K562 (cell line): ENCODE results near the gene ATP9A. TPM values are rescaled to one million over a fixed set of nuclear protein-coding genes. Genes with fewer than 3 reads are reported as not detected.

Experiments used
- ARNT ChIP-seq, 2 experiments: fragments of 450-650 bp; IDR thresholded peaks; 2 replicates each; pipeline ENCODE4 v1.6.1; 2016; ENCODE audit warnings: mild to moderate bottlenecking in 1 of 2
- CREBBP ChIP-seq: IDR thresholded peaks from one replicate; pipeline ENCODE4 v1.6.1; 2012; ENCODE audit warnings: low read depth, mild to moderate bottlenecking, control low read depth, inconsistent platforms, low read length
- E2F6 ChIP-seq, 2 experiments: IDR thresholded peaks; 2 replicates each; pipeline ENCODE4 v1.6.1; 2011; ENCODE audit warnings: borderline replicate concordance in 1 of 2, control low read depth in 1 of 2, low read depth in 1 of 2, low read length in 1 of 2, mild to moderate bottlenecking in 1 of 2, mixed read lengths in 1 of 2, moderate library complexity in 1 of 2; ENCODE audit not compliant: insufficient read depth in 1 of 2, insufficient read length in 1 of 2, poor library complexity in 1 of 2, severe bottlenecking in 1 of 2; ENCODE audit errors: extremely low read depth in 1 of 2
- GATA2 ChIP-seq: sonication (generic); formaldehyde crosslinking; IDR thresholded peaks from 2 replicates; pipeline ENCODE4 v1.4.0; 2020; ENCODE audit warnings: mild to moderate bottlenecking, missing genetic modification reagents
- HES1 ChIP-seq: fragments of 450-650 bp; IDR thresholded peaks from 2 replicates; pipeline ENCODE4 v1.6.1; 2016; ENCODE audit warnings: low read depth, mild to moderate bottlenecking, moderate library complexity
- KLF10 ChIP-seq: fragments of 250-450 bp; sonication (Bioruptor Pico); IDR thresholded peaks from 2 replicates; pipeline ENCODE4 v1.6.1; 2021; ENCODE audit warnings: matching md5 sums
- NFATC3 ChIP-seq: fragments of 450-650 bp; IDR thresholded peaks from 2 replicates; pipeline ENCODE4 v1.6.1; 2017; ENCODE audit warnings: mild to moderate bottlenecking
- PHB ChIP-seq: fragments of 250-450 bp; sonication (Bioruptor Pico); IDR thresholded peaks from 2 replicates; pipeline ENCODE4 v1.5.0; 2021
- PHF20 ChIP-seq: fragments of 450-650 bp; IDR thresholded peaks from 2 replicates; pipeline ENCODE4 v1.6.1; 2018; ENCODE audit not compliant: partially characterized antibody
- SAFB2 ChIP-seq: fragments of 200-400 bp; formaldehyde crosslinking; IDR thresholded peaks from 2 replicates; pipeline ENCODE4 v1.6.1; 2018; ENCODE audit warnings: borderline replicate concordance, low read length, low read depth, moderate library complexity; ENCODE audit not compliant: severe bottlenecking
- SIX5 ChIP-seq, 2 experiments: IDR thresholded peaks; 2 replicates each; pipeline ENCODE4 v1.6.1; 2011; ENCODE audit warnings: low read length in 2 of 2, borderline replicate concordance in 1 of 2, low read depth in 1 of 2, mild to moderate bottlenecking in 1 of 2, moderate library complexity in 1 of 2; ENCODE audit not compliant: insufficient read depth in 1 of 2
- SREBF2 ChIP-seq: sonication (generic); formaldehyde crosslinking; IDR thresholded peaks from 2 replicates; pipeline ENCODE4 v1.4.0; 2020; ENCODE audit warnings: mild to moderate bottlenecking, missing genetic modification reagents
- YY1 ChIP-seq, 3 experiments: IDR thresholded peaks; 2 replicates each; pipeline ENCODE4 v1.6.1; 2011; ENCODE audit warnings: low read length in 2 of 3, mild to moderate bottlenecking in 2 of 3, moderate library complexity in 2 of 3, borderline replicate concordance in 1 of 3, control low read depth in 1 of 3, low read depth in 1 of 3; ENCODE audit not compliant: insufficient read depth in 3 of 3, insufficient replicate concordance in 2 of 3, control insufficient read depth in 1 of 3, insufficient read length in 1 of 3; ENCODE audit errors: extremely low read depth in 1 of 3
- ZBTB7A ChIP-seq: IDR thresholded peaks from 2 replicates; pipeline ENCODE4 v1.6.1; 2011; ENCODE audit warnings: low read depth, mild to moderate bottlenecking, low read length, moderate library complexity, borderline replicate concordance; ENCODE audit not compliant: control insufficient read depth
- ZNF143 ChIP-seq: sonication (generic); formaldehyde crosslinking; IDR thresholded peaks from 2 replicates; pipeline ENCODE4 v1.9.0; 2022; ENCODE audit warnings: mild to moderate bottlenecking, missing genetic modification reagents
- ZNF449 ChIP-seq: fragments of 250-450 bp; sonication (Bioruptor Pico); IDR thresholded peaks from 2 replicates; pipeline ENCODE4 v1.8.0; 2022; ENCODE audit warnings: moderate library complexity, mild to moderate bottlenecking, inconsistent platforms
- ZNF518B ChIP-seq: fragments of 250-450 bp; sonication (Bioruptor Pico); IDR thresholded peaks from 2 replicates; pipeline ENCODE4 v1.5.0; 2021; ENCODE audit warnings: mild to moderate bottlenecking, moderate library complexity
- ZNF778 ChIP-seq: fragments of 450-650 bp; formaldehyde crosslinking; IDR thresholded peaks from 2 replicates; pipeline ENCODE4 v1.4.0; 2020; ENCODE audit warnings: mild to moderate bottlenecking, moderate library complexity
- ZNF830 ChIP-seq: fragments of 250-450 bp; sonication (Bioruptor Pico); IDR thresholded peaks from 2 replicates; pipeline ENCODE4 v1.5.0; 2021; ENCODE audit warnings: mild to moderate bottlenecking
- polyA plus RNA-seq, 8 experiments: library from polyadenylated mRNA; depleted of rRNA in 4 of 8; stranded (reverse) in 5 of 8; unstranded in 3 of 8; fragments of >200 nt; fragmentation: Nextera tagmentation in 2 of 8; fragmentation: Illumina TruSeq in 1 of 8; extraction: Ambion mirVana in 2 of 8; extraction: Trizol in 1 of 8; gene quantifications; 2 replicates each; pipeline versions ENCODE4 v1.2.1 to v1.2.3, GENCODE V29; 2011 to 2014; ENCODE audit warnings: inconsistent platforms in 1 of 8, missing spikeins in 1 of 8
- total RNA-seq, 7 experiments: library from RNA; depleted of rRNA in 6 of 7; stranded (reverse); fragments of >200 nt in 6 of 7; fragmentation: Illumina TruSeq in 2 of 7; extraction: Trizol in 2 of 7; gene quantifications; 2 replicates each; pipeline versions ENCODE4 v1.2.1 to v1.2.3, GENCODE V29; 2011 to 2021; ENCODE audit warnings: low replicate concordance in 1 of 7
- TF ChIP-seq, protein P1 (sequence below): sonication (generic); formaldehyde crosslinking; IDR thresholded peaks from 2 replicates; pipeline ENCODE4 v1.9.0; 2022; ENCODE audit warnings: mild to moderate bottlenecking, missing genetic modification reagents

The ATP9A gene
- total and polyA plus RNA-seq, 9 of the 15 experiments (the other 6 are each of a cell fraction or from before 2014, with no cell fraction given): 0.18 to 0.62 (median 0.29) TPM

- TF ChIP-seq ZNF518B (CRISPR knock-in tag) (no peak), PHF20 (no peak), PHB (CRISPR knock-in tag) (no peak), ZNF143 (no peak), ZBTB7A (peak; percentile 26; the same call in 1 of the 2 replicates), ZNF778 (no peak), SIX5 (IDR thresholded peaks at IDR 0.05; ENCODE audit: borderline replicate concordance in 1 of 2, insufficient read depth in 1 of 2, low read depth in 1 of 2, low read length in 2 of 2) (no peak), ZNF449 (CRISPR knock-in tag) (no peak), ZNF830 (CRISPR knock-in tag) (no peak), KLF10 (no peak), ARNT (IDR thresholded peaks at IDR 0.05) (no peak), NFATC3 (0 out of 2 replicates have a peak, but pooled peaks have one; percentile 74), SAFB2 (no peak), YY1 (IDR thresholded peaks at IDR 0.05; ENCODE audit: borderline replicate concordance in 1 of 3, control insufficient read depth in 1 of 3, extremely low read depth in 1 of 3, insufficient read depth in 3 of 3, insufficient read length in 1 of 3, insufficient replicate concordance in 2 of 3, low read depth in 1 of 3, low read length in 2 of 3) (peak in 1 of 3 experiments; percentile 72), HES1 (no peak), SREBF2 (CRISPR knock-in tag) (no peak), CREBBP (no peak), GATA2 (CRISPR knock-in tag) (peak; percentile 67; the same call in 1 of the 2 replicates), E2F6 (IDR thresholded peaks at IDR 0.05; ENCODE audit: borderline replicate concordance in 1 of 2, extremely low read depth in 1 of 2, insufficient read depth in 1 of 2, insufficient read length in 1 of 2, low read depth in 1 of 2, low read length in 1 of 2, poor library complexity in 1 of 2, severe bottlenecking in 1 of 2) (peak in 1 of 2 experiments; percentile 16)
- TF ChIP-seq, protein P1, sequence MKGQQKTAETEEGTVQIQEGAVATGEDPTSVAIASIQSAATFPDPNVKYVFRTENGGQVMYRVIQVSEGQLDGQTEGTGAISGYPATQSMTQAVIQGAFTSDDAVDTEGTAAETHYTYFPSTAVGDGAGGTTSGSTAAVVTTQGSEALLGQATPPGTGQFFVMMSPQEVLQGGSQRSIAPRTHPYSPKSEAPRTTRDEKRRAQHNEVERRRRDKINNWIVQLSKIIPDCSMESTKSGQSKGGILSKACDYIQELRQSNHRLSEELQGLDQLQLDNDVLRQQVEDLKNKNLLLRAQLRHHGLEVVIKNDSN (CRISPR knock-in tag): no peak
Observed at GRCh38 chr20:51600016-51600420, 168.2 kb downstream of the ATP9A start (continued).
